HCT116 (cell line): Measurements from ENCODE around the gene SLC11A1. TPM values are rescaled to one million over a fixed set of nuclear protein-coding genes. Genes with fewer than 3 reads are reported as not detected.

Experiments
- ATAC-seq: fragments of 200-7000 bp; cut with Tn5 transposase; 2 replicates; pipeline ENCODE4 v1.9.1; 2020; ENCODE audit warnings: mild to moderate bottlenecking, moderate library complexity
- BruUV-seq: library from RNA; stranded (reverse); fragments of 400-500 nt; replicated peaks from 2 replicates; lab custom pipeline; 2021; lab: Mats Ljungman, UMichigan
- CTCF ChIA-PET: fragments of 300-600 bp; sonication (Branson Sonifier 250); formaldehyde crosslinking; loops from one replicate; lab custom pipeline; 2021; ENCODE audit warnings: antibody characterized with exemption; lab: Charles Lee
- POLR2A ChIA-PET: fragments of 300-600, 350-600 bp; sonication (Branson Sonifier 250); formaldehyde crosslinking; loops from one replicate; lab custom pipeline; 2021; ENCODE audit warnings: antibody characterized with exemption; lab: Charles Lee
- RAD21 ChIA-PET, 2 experiments: fragments of 300-600 bp; sonication (Branson Sonifier 250); formaldehyde crosslinking; loops; one replicate each; lab custom pipeline; 2023; ENCODE audit warnings: low total read pairs in 2 of 2; ENCODE audit not compliant: uncharacterized antibody in 2 of 2, unreplicated experiment in 2 of 2, low non-redundant PET in 1 of 2; lab: Charles Lee
- DNase-seq: peaks from one replicate; pipeline ENCODE4 v3.0.0-alpha.2; 2010; ENCODE audit warnings: low read depth, low spot score
- H2AFZ ChIP-seq: fragments of 200-600 bp; shearing (Covaris generic), sonication (generic); 2 replicates; pipeline ENCODE4 v1.6.1; 2017; ENCODE audit warnings: low read depth, mixed run types, mixed read lengths, antibody characterized with exemption, low read length; ENCODE audit not compliant: poor library complexity, severe bottlenecking
- H3K27ac ChIP-seq: 2 replicates; pipeline ENCODE4 v1.5.1; 2012; ENCODE audit warnings: low read depth, low read length
- H3K27me3 ChIP-seq: fragments of 200-600 bp; sonication (generic); 2 replicates; pipeline ENCODE4 v1.6.1; 2016; ENCODE audit warnings: mixed run types, low read length, mixed read lengths; ENCODE audit not compliant: insufficient read depth
- H3K36me3 ChIP-seq, 2 experiments: fragments of 200-500 bp in 1 of 2; fragments of 200-600 bp in 1 of 2; sonication (Bioruptor generic) in 1 of 2; sonication (generic) in 1 of 2; 2 replicates each; pipeline versions ENCODE4 v1.5.1 to v1.6.1; 2014 to 2016; ENCODE audit warnings: low read length in 2 of 2, inconsistent platforms in 1 of 2, mixed read lengths in 1 of 2, mixed run types in 1 of 2; ENCODE audit not compliant: insufficient read depth in 2 of 2, control insufficient read depth in 1 of 2
- H3K4me1 ChIP-seq, 2 experiments: fragments of 200-600 bp in 1 of 2; sonication (generic) in 1 of 2; 2 replicates each; pipeline versions ENCODE4 v1.5.1 to v1.6.1; 2012 to 2017; ENCODE audit warnings: low read length in 2 of 2, inconsistent platforms in 1 of 2, mild to moderate bottlenecking in 1 of 2, mixed read lengths in 1 of 2, mixed run types in 1 of 2, moderate library complexity in 1 of 2; ENCODE audit not compliant: insufficient read depth in 2 of 2, control insufficient read depth in 1 of 2
- H3K4me2 ChIP-seq: fragments of 200-600 bp; sonication (generic); 2 replicates; pipeline ENCODE4 v1.6.1; 2017; ENCODE audit warnings: mixed run types, low read length, mixed read lengths
- H3K4me3 ChIP-seq, 2 experiments: fragments of 200-600 bp in 1 of 2; sonication (generic) in 1 of 2; replicated peaks in 1 of 2; 2 replicates each; pipeline ENCODE4 v1.5.1; 2011 to 2016; ENCODE audit warnings: low read length in 2 of 2, control low read depth in 1 of 2, low read depth in 1 of 2, mild to moderate bottlenecking in 1 of 2, mixed read lengths in 1 of 2, mixed run types in 1 of 2
- H3K79me2 ChIP-seq: fragments of 200-600 bp; sonication (generic); 2 replicates; pipeline ENCODE4 v1.6.1; 2017; ENCODE audit warnings: mild to moderate bottlenecking, mixed run types, low read length, moderate library complexity, mixed read lengths; ENCODE audit not compliant: insufficient read depth
- H3K9ac ChIP-seq: fragments of 200-600 bp; sonication (generic); 2 replicates; pipeline ENCODE4 v1.6.1; 2016; ENCODE audit warnings: low read length, mixed read lengths
- H3K9me2 ChIP-seq: fragments of 200-600 bp; sonication (generic), shearing (Covaris generic); 2 replicates; pipeline ENCODE4 v1.6.1; 2017; ENCODE audit warnings: mixed run types, mild to moderate bottlenecking, moderate library complexity; ENCODE audit not compliant: insufficient read depth
- H3K9me3 ChIP-seq, 2 experiments: fragments of 200-500 bp in 1 of 2; fragments of 200-600 bp in 1 of 2; sonication (Bioruptor generic) in 1 of 2; sonication (generic) in 1 of 2; 2 replicates each; pipeline ENCODE4 v1.6.1; 2014 to 2017; ENCODE audit warnings: low read length in 2 of 2, mixed read lengths in 2 of 2, inconsistent platforms in 1 of 2, low read depth in 1 of 2, mild to moderate bottlenecking in 1 of 2, mixed run types in 1 of 2, moderate library complexity in 1 of 2; ENCODE audit not compliant: control insufficient read depth in 1 of 2, insufficient read depth in 1 of 2
- H4K20me1 ChIP-seq: fragments of 200-600 bp; sonication (generic), shearing (Covaris generic); 2 replicates; pipeline ENCODE4 v1.6.1; 2017; ENCODE audit warnings: mixed run types, mild to moderate bottlenecking, moderate library complexity; ENCODE audit not compliant: insufficient read depth
- ATF3 ChIP-seq: IDR thresholded peaks from 2 replicates; pipeline ENCODE4 v1.6.1; 2012
- CBX3 ChIP-seq: IDR thresholded peaks from 2 replicates; pipeline ENCODE4 v1.6.1; 2012; ENCODE audit warnings: low read depth
- CEBPB ChIP-seq: IDR thresholded peaks from 2 replicates; pipeline ENCODE4 v1.6.1; 2012; ENCODE audit warnings: low read depth
- ELF1 ChIP-seq: IDR thresholded peaks from 2 replicates; pipeline ENCODE4 v1.6.1; 2012; ENCODE audit warnings: low read depth, borderline replicate concordance
- EZH2 ChIP-seq: fragments of 200-600 bp; sonication (generic); IDR thresholded peaks from 2 replicates; pipeline ENCODE4 v1.6.1; 2017; ENCODE audit warnings: antibody characterized with exemption, mixed run types
- EZH2phosphoT487 ChIP-seq: fragments of 200-600 bp; IDR thresholded peaks from 2 replicates; pipeline ENCODE4 v1.6.1; 2018; ENCODE audit warnings: antibody characterized with exemption, borderline replicate concordance
- JUND ChIP-seq: IDR thresholded peaks from 2 replicates; pipeline ENCODE4 v1.6.1; 2012
- POLR2A ChIP-seq: IDR thresholded peaks from 2 replicates; pipeline ENCODE4 v1.7.0; 2011; ENCODE audit warnings: borderline replicate concordance; ENCODE audit not compliant: insufficient read depth, insufficient read length; ENCODE audit errors: extremely low read depth
- RAD21 ChIP-seq: IDR thresholded peaks from 2 replicates; pipeline ENCODE4 v1.6.1; 2012; ENCODE audit warnings: low read depth, mild to moderate bottlenecking
- SP1 ChIP-seq: IDR thresholded peaks from 2 replicates; pipeline ENCODE4 v1.6.1; 2012; ENCODE audit warnings: low read depth
- SRF ChIP-seq: IDR thresholded peaks from 2 replicates; pipeline ENCODE4 v1.6.1; 2012; ENCODE audit warnings: low read depth
- TCF7L2 ChIP-seq: IDR thresholded peaks from 2 replicates; pipeline ENCODE4 v1.7.0; 2011; ENCODE audit warnings: borderline replicate concordance, inconsistent platforms; ENCODE audit not compliant: insufficient read depth, insufficient read length; ENCODE audit errors: extremely low read depth
- ZBTB33 ChIP-seq: IDR thresholded peaks from 2 replicates; pipeline ENCODE4 v1.6.1; 2011; ENCODE audit warnings: mild to moderate bottlenecking, low read length, moderate library complexity; ENCODE audit not compliant: insufficient replicate concordance; ENCODE audit errors: extremely low read depth
- ZFX ChIP-seq: fragments of 450-650 bp; IDR thresholded peaks from 2 replicates; pipeline ENCODE4 v1.6.1; 2017
- intact Hi-C: fragments of 100-400 bp; cut with micrococcal nuclease; formaldehyde crosslinking; loops from 2 replicates; pipeline ENCODE4 v1.10.0; 2022
- total RNA-seq: library from RNA; stranded (reverse); gene quantifications from one replicate; pipeline ENCODE4 v1.2.1, GENCODE V29; 2021; ENCODE audit not compliant: unreplicated experiment

Gene SLC11A1
- total RNA-seq, 1 experiment from 2014 or later: 0.42 TPM

- H3K4me3 ChIP-seq: no peak overlapping the region
- H3K9ac ChIP-seq: no peak overlapping the region
- no peak overlapping the region for H2AFZ ChIP-seq
- CTCF ChIA-PET: no interaction called here
- POLR2A ChIA-PET: no interaction called here
- H3K36me3 ChIP-seq: no peaks in the 10 kb centered on the region
- ATAC-seq (no peak), DNase-seq (no peak)
- H3K79me2 ChIP-seq: no peaks in the 10 kb centered on the region
- H3K4me1 ChIP-seq: peaks cover 0 to 15% of the 10 kb centered on the region in 2 experiments; a peak in 2 of 4 replicates
- H4K20me1 ChIP-seq: no peaks in the 10 kb centered on the region
- H3K9me3 ChIP-seq: 0 out of 4 replicates have a peak, but pooled peaks cover 0 to 8% of the 10 kb centered on the region in 2 experiments
- TF ChIP-seq POLR2A (no peak), ELF1 (no peak), ATF3 (no peak), EZH2 (no peak), EZH2phosphoT487 (no peak)
- no peak overlapping the region for H3K4me2 ChIP-seq
- RAD21 ChIA-PET: no interaction called here
- no peaks in the 10 kb centered on the region for H3K9me2 ChIP-seq
- H3K27ac ChIP-seq: no peak overlapping the region
- intact Hi-C loops: no loop called here
- H3K27me3 ChIP-seq: no peaks in the 10 kb centered on the region
- no TSS peak for BruUV-seq
Measured at GRCh38 chr2:218369330-218369729, 12.7 kb upstream of the SLC11A1 start.

- CTCF ChIA-PET: no interaction called here
- Histone ChIP-seq H3K36me3 (no peaks in the 10 kb centered on the region), H3K27me3 (no peaks in the 10 kb centered on the region), H4K20me1 (no peaks in the 10 kb centered on the region), H3K27ac (no peak overlapping the region), H3K9ac (no peak overlapping the region), H3K9me3 (0 out of 4 replicates have a peak, but pooled peaks cover 0 to 8% of the 10 kb centered on the region in 2 experiments), H3K4me1 (peaks cover 0 to 15% of the 10 kb centered on the region in 2 experiments; a peak in 2 of 4 replicates), H3K4me2 (no peak overlapping the region), H3K4me3 (no peak overlapping the region), H3K79me2 (no peaks in the 10 kb centered on the region), H3K9me2 (no peaks in the 10 kb centered on the region), H2AFZ (no peak overlapping the region)
- POLR2A ChIA-PET: no interaction called here
- intact Hi-C loops: no loop called here
- TF ChIP-seq CBX3: no peak
- TF ChIP-seq RAD21: no peak
- TF ChIP-seq CEBPB: no peak
- TF ChIP-seq SRF: no peak
- TF ChIP-seq JUND: no peak
- no peak for TF ChIP-seq SP1
- TF ChIP-seq EZH2phosphoT487: no peak
- TF ChIP-seq ZFX: no peak
- TF ChIP-seq POLR2A: no peak
- no peak for TF ChIP-seq TCF7L2
- TF ChIP-seq ATF3: no peak
- TF ChIP-seq ZBTB33: no peak
- DNase-seq (no peak), ATAC-seq (no peak)
- BruUV-seq: no TSS peak
- RAD21 ChIA-PET: no interaction called here
Measured at GRCh38 chr2:218370410-218371063, 11.5 kb upstream of the SLC11A1 start.
